HG02759 (cell line): ENCODE results near the gene SMG6.

Experiments
- ATAC-seq: cut with Tn5 transposase; IDR thresholded peaks from one replicate; pipeline ENCODE4 v1.9.1; 2021; ENCODE audit warnings: mild to moderate bottlenecking, moderate library complexity; ENCODE audit not compliant: unreplicated experiment

Gene SMG6

GRCh38 chr17:2064980-2065785 lies 238.4 kb downstream of the SMG6 start:
- ATAC-seq = no peak

- ATAC-seq = no peak
Observed at GRCh38 chr17:2064520-2064971, 239.0 kb downstream of the SMG6 start.

DNA sequence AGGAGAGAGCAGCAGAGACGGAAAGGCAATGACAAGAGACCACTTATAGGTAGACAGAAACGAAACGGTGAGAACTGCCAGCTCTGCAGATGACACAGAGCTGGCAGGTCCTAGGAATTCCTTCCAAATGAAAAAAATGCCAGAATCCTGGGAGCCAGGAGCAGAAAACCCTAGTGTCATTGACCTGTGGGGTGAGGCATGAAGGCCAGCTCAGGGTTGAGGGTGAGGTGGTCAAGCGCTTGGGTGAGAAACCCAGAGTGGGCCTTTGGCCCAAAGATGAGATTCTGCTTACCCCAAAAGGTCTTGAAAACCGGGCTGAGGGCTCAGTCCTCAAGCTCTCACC lies 239.5 kb downstream of the SMG6 start:
- no peak for ATAC-seq

- ATAC-seq = no peak
Observed at GRCh38 chr17:2063261-2064146, 240.1 kb downstream of the SMG6 start.

- ATAC-seq = no peak
Observed at GRCh38 chr17:2062571-2063183, 240.9 kb downstream of the SMG6 start.

- no peak for ATAC-seq
Observed at GRCh38 chr17:2061441-2061958, 242.1 kb downstream of the SMG6 start.

- no peak for ATAC-seq
Observed at GRCh38 chr17:2060681-2061440, 242.7 kb downstream of the SMG6 start.

DNA sequence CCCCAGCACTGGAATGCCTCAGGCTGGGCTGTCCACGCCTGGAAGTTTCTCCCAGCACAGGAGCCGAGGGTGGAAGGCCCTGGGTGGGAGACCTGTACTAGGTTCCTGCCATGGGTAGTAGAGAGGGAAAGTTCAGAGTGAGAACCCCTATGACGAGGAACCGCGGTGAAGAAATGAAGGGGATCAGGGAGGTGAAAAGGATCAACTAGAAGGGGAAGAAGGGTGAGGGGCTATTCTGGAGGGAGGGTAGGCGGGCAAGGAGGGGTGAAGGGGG lies 243.3 kb downstream of the SMG6 start:
- ATAC-seq = no peak

DNA sequence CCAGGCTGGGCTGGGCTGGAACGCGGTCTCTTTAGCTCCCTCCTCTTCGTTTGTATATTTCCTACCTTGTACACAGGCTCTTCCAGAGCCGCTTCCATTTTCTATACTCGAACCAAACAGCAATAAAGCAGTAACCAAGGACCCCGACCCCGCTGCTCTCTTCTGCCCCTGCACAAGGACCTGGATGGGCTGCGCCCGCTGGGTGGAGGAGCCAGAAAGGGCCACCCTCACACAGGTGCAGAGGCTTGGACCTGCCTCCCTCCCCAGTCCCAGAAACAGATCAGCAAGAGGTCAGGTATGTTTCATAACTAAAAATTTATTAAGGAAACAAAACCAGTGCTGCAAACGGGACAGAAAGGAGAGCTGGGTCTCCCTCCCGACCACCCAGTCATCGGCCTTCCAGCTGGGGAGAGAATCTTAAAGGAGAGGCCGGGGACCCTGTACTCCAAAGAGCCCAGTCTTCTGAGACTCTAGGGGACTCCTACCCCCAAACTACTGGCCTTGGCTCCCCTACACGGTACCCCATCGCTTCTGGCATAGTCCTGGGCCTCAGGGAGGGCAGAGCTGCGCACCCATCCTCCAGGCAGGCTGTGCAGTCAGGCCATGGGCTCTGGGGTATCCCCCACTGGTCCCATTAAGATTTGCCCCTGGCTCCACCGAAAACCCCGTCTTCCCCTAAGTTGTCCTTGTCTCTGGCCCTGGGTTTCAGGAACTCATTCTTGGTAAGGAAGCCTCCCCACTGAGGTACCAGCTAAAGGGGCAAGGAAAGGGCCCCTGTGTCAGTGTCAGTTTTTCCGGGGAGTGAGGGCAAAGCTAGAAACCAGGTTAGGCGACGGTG lies 243.8 kb downstream of the SMG6 start:
- ATAC-seq = no peak

- no peak for ATAC-seq
Observed at GRCh38 chr17:2058586-2059546, 244.7 kb downstream of the SMG6 start.

GRCh38 chr17:2057760-2058585 lies 245.6 kb downstream of the SMG6 start:
- ATAC-seq = no peak

DNA sequence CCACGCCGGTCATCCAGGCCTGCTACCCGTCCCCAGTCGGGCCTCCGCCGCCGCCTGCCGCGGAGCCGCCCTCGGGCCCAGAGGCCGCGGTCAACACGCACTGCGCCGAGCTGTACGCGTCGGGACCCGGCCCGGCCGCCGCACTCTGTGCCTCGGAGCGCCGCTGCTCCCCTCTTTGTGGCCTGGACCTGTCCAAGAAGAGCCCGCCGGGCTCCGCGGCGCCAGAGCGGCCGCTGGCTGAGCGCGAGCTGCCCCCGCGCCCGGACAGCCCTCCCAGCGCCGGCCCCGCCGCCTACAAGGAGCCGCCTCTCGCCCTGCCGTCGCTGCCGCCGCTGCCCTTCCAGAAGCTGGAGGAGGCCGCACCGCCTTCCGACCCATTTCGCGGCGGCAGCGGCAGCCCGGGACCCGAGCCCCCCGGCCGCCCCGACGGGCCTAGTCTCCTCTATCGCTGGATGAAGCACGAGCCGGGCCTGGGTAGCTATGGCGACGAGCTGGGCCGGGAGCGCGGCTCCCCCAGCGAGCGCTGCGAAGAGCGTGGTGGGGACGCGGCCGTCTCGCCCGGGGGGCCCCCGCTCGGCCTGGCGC lies 246.3 kb downstream of the SMG6 start:
- no peak for ATAC-seq

DNA sequence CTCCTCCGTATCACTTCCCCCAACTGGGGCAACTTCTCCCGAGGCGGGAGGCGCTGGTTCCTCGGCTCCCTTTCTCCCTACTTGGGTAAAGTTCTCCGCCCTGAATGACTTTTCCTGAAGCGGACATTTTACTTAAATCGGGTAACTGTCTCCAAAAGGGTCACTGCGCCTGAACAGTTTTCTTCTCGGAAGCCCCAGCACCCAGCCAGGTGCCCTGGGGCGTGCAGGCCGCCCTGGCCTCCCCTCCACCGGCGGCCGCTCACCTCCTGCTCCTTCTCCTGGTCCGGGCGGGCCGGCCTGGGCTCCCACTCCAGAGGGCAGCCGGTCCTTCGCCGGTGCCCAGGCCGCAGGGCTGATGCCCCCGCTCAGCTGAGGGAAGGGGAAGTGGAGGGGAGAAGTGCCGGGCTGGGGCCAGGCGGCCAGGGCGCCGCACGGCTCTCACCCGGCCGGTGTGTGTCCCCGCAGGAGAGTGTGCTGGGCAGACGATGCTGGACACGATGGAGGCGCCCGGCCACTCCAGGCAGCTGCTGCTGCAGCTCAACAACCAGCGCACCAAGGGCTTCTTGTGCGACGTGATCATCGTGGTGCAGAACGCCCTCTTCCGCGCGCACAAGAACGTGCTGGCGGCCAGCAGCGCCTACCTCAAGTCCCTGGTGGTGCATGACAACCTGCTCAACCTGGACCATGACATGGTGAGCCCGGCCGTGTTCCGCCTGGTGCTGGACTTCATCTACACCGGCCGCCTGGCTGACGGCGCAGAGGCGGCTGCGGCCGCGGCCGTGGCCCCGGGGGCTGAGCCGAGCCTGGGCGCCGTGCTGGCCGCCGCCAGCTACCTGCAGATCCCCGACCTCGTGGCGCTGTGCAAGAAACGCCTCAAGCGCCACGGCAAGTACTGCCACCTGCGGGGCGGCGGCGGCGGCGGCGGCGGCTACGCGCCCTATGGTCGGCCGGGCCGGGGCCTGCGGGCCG lies 247.1 kb downstream of the SMG6 start:
- ATAC-seq = no peak

GRCh38 chr17:2055292-2056205 lies 248.0 kb downstream of the SMG6 start:
- peak; percentile 3 for ATAC-seq

DNA sequence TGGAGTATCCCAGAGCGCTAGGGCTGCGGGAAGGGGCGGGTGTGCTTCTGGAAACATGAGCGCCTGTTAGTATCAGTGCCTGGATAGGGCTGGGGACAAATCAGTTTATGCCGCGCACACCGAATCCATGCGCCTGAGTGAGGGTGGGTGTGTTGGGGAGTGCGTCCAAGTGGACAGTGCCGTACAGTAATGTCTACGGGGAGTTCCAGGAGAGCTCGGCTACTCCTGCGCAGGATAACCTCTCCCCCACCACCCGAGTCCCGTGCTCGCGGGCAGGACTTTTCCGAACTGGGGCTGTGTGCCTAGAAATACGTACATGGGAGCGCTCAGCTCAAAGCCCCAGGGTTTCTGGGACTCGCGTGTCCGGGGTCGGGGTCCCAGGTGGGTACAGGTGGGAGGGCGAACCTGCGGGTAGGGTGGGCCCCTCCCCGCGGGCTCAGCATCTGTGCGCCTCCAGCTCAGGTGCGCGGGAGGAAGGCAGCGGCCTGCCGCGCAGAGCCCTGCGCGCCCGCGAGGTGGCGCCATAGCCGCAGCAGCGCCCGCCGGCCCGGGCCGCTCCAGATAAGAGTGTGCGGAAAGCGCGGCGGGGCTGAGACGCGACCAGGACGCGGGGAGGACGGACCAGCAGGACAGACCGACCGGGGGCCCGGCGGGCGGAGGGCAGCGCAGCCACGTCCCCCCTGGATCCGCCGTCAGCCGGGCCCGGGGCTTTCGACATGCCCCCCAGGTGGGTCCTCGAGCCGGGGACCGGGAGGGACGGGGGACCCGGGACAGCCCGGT lies 248.9 kb downstream of the SMG6 start, which contains the start of gene HIC1:
TSS of gene HIC1 (plus strand) at position 592 of the 780 bp plus-strand sequence. CDS start 1,588 bp downstream, outside the sequence.
- ATAC-seq = peak; percentile 39
